Measurements from ENCODE around the gene SYNE2. TPM values are rescaled to one million over a fixed set of nuclear protein-coding genes. Genes with fewer than 3 reads are reported as not detected.

SYNE2 gene
- total RNA-seq, 1 experiment from 2014 or later: 22.2 TPM

GRCh38 chr14:64069634-64070359 lies 217.0 kb downstream of the SYNE2 start:
- no peak for DNase-seq (ENCODE audit: low read depth)

GRCh38 chr14:64074961-64075612 lies 222.3 kb downstream of the SYNE2 start:
- peak; percentile 4 for DNase-seq (ENCODE audit: low read depth)

GRCh38 chr14:64075613-64076005 lies 222.8 kb downstream of the SYNE2 start:
- DNase-seq (ENCODE audit: low read depth): no peak

GRCh38 chr14:64080452-64080851 lies 227.6 kb downstream of the SYNE2 start:
- DNase-seq (ENCODE audit: low read depth): no peak

- DNase-seq (ENCODE audit: low read depth): no peak
Observed at GRCh38 chr14:64081174-64081746, 228.5 kb downstream of the SYNE2 start.

GRCh38 chr14:64082837-64083236 lies 230.0 kb downstream of the SYNE2 start:
- DNase-seq (ENCODE audit: low read depth): no peak

GRCh38 chr14:64088647-64088964 lies 235.8 kb downstream of the SYNE2 start:
- DNase-seq (ENCODE audit: low read depth): no peak

GRCh38 chr14:64089920-64090319 lies 237.1 kb downstream of the SYNE2 start:
- no peak for DNase-seq (ENCODE audit: low read depth)

- DNase-seq (ENCODE audit: low read depth): no peak
Observed at GRCh38 chr14:64091217-64091616, 238.4 kb downstream of the SYNE2 start.

GRCh38 chr14:64092338-64092737 lies 239.5 kb downstream of the SYNE2 start:
- DNase-seq (ENCODE audit: low read depth): no peak

GRCh38 chr14:64092940-64093339 lies 240.1 kb downstream of the SYNE2 start:
- DNase-seq (ENCODE audit: low read depth): no peak

GRCh38 chr14:64095620-64096019 lies 242.8 kb downstream of the SYNE2 start:
- DNase-seq (ENCODE audit: low read depth): no peak

- no peak for DNase-seq (ENCODE audit: low read depth)
Observed at GRCh38 chr14:64098120-64098519, 245.3 kb downstream of the SYNE2 start.

GRCh38 chr14:64107438-64107837 lies 254.6 kb downstream of the SYNE2 start:
- no peak for DNase-seq (ENCODE audit: low read depth)

GRCh38 chr14:64109819-64110554 lies 257.2 kb downstream of the SYNE2 start:
- no peak for DNase-seq (ENCODE audit: low read depth)

- no peak for DNase-seq (ENCODE audit: low read depth)
Observed at GRCh38 chr14:64110802-64111201, 258.0 kb downstream of the SYNE2 start.

- no peak for DNase-seq (ENCODE audit: low read depth)
Observed at GRCh38 chr14:64112867-64113678, 260.3 kb downstream of the SYNE2 start.

GRCh38 chr14:64114166-64114565 lies 261.4 kb downstream of the SYNE2 start:
- no peak for DNase-seq (ENCODE audit: low read depth)

GRCh38 chr14:64114796-64115195 lies 262.0 kb downstream of the SYNE2 start:
- no peak for DNase-seq (ENCODE audit: low read depth)

GRCh38 chr14:64115401-64115800 lies 262.6 kb downstream of the SYNE2 start:
- no peak for DNase-seq (ENCODE audit: low read depth)

GRCh38 chr14:64117671-64118402 lies 265.0 kb downstream of the SYNE2 start:
- DNase-seq (ENCODE audit: low read depth): no peak

All from RPMI7951 (cell line).